ENCODE results near the gene KLF15. TPM values are rescaled to one million over a fixed set of nuclear protein-coding genes. Genes with fewer than 3 reads are reported as not detected.

Gene KLF15
- polyA plus RNA-seq, 1 donor from 2014 or later: 0.46 TPM

GRCh38 chr3:126381966-126382365, 24.8 kb upstream of the KLF15 start:
- H3K9me2 ChIP-seq (ENCODE audit: insufficient read depth, low read length): no peaks in the 10 kb centered on the region
- no peaks in the 10 kb centered on the region for H3K79me2 ChIP-seq (replicated peaks; ENCODE audit: insufficient read depth, low read length)
- H3F3A ChIP-seq (ENCODE audit: insufficient read depth, low read length, poor library complexity, severe bottlenecking): no peaks in the 10 kb centered on the region
- no peaks in the 10 kb centered on the region for H3K36me3 ChIP-seq (ENCODE audit: insufficient read depth, low read length)
- TF ChIP-seq CTCF (IDR thresholded peaks at IDR 0.05; ENCODE audit: poor library complexity, severe bottlenecking) (no peak), SMC3 (conservative IDR thresholded peaks at IDR 0.05; ENCODE audit: poor library complexity) (no peak), REST (IDR thresholded peaks at IDR 0.05; ENCODE audit: borderline replicate concordance) (no peak), POLR2AphosphoS5 (IDR thresholded peaks at IDR 0.05) (no peak), TAF1 (IDR thresholded peaks at IDR 0.05; ENCODE audit: low read depth) (no peak), EP300 (conservative IDR thresholded peaks at IDR 0.05; ENCODE audit: poor library complexity, severe bottlenecking) (no peak), EZH2 (IDR thresholded peaks at IDR 0.05; ENCODE audit: borderline replicate concordance, insufficient read depth, low read length, poor library complexity, severe bottlenecking) (no peak)
- no peak overlapping the region for H3K27ac ChIP-seq (ENCODE audit: low read length)
- no peaks in the 10 kb centered on the region for H3K9me3 ChIP-seq (ENCODE audit: low read length)
- no peaks in the 10 kb centered on the region for H4K20me1 ChIP-seq (ENCODE audit: insufficient read depth)
- no peak overlapping the region for H3K4me3 ChIP-seq (ENCODE audit: low read length)
- no peak overlapping the region for H3K9ac ChIP-seq (ENCODE audit: low read length)
- no peaks in the 10 kb centered on the region for H3K27me3 ChIP-seq (ENCODE audit: insufficient read depth, low read depth, low read length)
- H3K4me2 ChIP-seq (ENCODE audit: low read length): no peak overlapping the region
- H2AFZ ChIP-seq (ENCODE audit: low read depth, low read length): no peak overlapping the region

GRCh38 chr3:126380011-126380768, 23.0 kb upstream of the KLF15 start:
- Histone ChIP-seq H3K9ac (ENCODE audit: low read length) (no peak overlapping the region), H3F3A (ENCODE audit: insufficient read depth, low read length, poor library complexity, severe bottlenecking) (no peaks in the 10 kb centered on the region), H3K9me3 (ENCODE audit: low read length) (no peaks in the 10 kb centered on the region), H3K27me3 (ENCODE audit: insufficient read depth, low read depth, low read length) (no peaks in the 10 kb centered on the region), H3K4me2 (ENCODE audit: low read length) (no peak overlapping the region), H3K79me2 (replicated peaks; ENCODE audit: insufficient read depth, low read length) (no peaks in the 10 kb centered on the region), H3K9me2 (ENCODE audit: insufficient read depth, low read length) (no peaks in the 10 kb centered on the region), H2AFZ (ENCODE audit: low read depth, low read length) (no peak overlapping the region), H3K4me3 (ENCODE audit: low read length) (no peak overlapping the region), H3K27ac (ENCODE audit: low read length) (no peak overlapping the region), H3K36me3 (ENCODE audit: insufficient read depth, low read length) (no peaks in the 10 kb centered on the region), H4K20me1 (ENCODE audit: insufficient read depth) (no peaks in the 10 kb centered on the region)
- TF ChIP-seq SMC3 (conservative IDR thresholded peaks at IDR 0.05; ENCODE audit: poor library complexity): no peak
- TF ChIP-seq RAD21 (conservative IDR thresholded peaks at IDR 0.05): no peak
- no peak for TF ChIP-seq MXI1 (conservative IDR thresholded peaks at IDR 0.05; ENCODE audit: poor library complexity, severe bottlenecking)
- TF ChIP-seq EZH2 (IDR thresholded peaks at IDR 0.05; ENCODE audit: borderline replicate concordance, insufficient read depth, low read length, poor library complexity, severe bottlenecking): no peak
- TF ChIP-seq POLR2AphosphoS5 (IDR thresholded peaks at IDR 0.05): no peak
- no peak for TF ChIP-seq TAF1 (IDR thresholded peaks at IDR 0.05; ENCODE audit: low read depth)
- no peak for TF ChIP-seq REST (IDR thresholded peaks at IDR 0.05; ENCODE audit: borderline replicate concordance)

Data from neural cell (in vitro differentiated cells).